Activated CD4-positive, CD25-positive, alpha-beta regulatory T cell treated with anti-CD3 and anti-CD28 coated beads, Interleukin-2, amount 50 U/mL, for 24 hours (primary cell): Measurements from ENCODE around the gene SH3D19.
"Not testable (repeated sequence)": the region's sequence is repeated elsewhere in the genome, so short reads cannot be mapped to it uniquely, and the experiment has no call there.

Experiments used
- ATAC-seq, 2 donors: fragments of 150-1000 bp; cut with Tn5 transposase; one replicate each; pipeline ENCODE4 v1.10.0; 2021; ENCODE audit warnings: mild to moderate bottlenecking in 1 of 2, moderate library complexity in 1 of 2

SH3D19 gene

GRCh38 chr4:151322161-151322560 lies 3.2 kb downstream of the SH3D19 start:
- not testable (repeated sequence) for ATAC-seq

DNA sequence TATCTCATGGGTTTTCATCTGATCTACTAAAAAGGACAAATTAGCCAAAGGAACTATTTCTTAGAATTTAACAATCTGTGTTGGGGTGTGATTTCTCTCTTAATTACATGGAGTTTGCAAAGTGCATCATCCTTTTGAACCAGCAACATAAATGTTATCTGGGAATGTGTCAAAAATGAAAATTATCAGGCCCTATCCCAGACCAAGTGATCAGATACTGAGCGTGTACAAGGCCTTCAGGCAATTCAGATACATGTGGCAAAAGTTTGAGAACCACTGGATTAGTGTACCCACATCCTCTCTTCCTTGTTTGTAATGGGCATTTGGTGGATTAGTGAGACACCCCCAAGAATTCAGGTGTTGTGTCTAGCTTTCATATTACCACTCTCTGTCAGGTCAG lies 3.8 kb downstream of the SH3D19 start:
- ATAC-seq: no peak

DNA sequence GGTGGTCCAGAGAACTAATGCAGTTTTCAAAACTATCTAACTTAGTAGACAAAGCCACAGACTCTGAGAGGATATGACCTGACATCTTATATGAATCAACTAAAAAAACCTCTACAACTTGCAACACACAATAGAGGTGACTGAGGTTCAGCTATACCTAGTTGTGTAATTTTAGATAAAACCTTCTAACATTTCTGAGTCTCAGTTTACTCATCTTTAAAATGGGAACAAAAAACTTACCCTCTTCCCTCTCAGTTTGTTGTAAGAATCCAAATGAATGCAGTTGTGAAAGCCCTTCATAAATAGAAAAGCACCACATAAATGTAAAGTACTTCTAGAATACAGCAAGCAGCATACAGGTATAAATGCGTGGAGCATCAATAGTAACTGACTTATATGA lies 5.9 kb downstream of the SH3D19 start:
- ATAC-seq: no peak

- no peak for ATAC-seq
These were observed 6.9 kb downstream of the SH3D19 start for GRCh38 chr4:151318307-151319006.

DNA sequence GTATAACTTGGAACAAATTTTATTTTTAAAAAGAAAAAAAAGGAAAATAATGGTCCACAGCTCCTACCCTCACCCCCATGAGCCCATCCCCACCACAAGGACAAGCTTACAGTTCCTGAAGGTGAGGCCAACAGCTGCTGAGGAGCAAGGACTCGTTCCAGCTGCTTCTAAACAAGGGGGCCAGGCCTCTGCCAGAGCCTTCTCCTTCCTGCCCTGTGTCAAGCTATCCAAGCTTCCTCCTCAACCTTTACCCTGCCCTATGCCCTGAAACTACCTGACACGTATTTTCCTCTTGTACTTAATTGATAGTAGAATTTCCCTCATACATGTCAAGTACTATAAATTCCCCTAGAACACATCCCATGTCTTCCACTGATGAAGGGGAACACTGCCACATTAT lies 8.8 kb downstream of the SH3D19 start:
- no peak for ATAC-seq

GRCh38 chr4:151315212-151315886 lies 10.1 kb downstream of the SH3D19 start:
- no peak for ATAC-seq

- no peak for ATAC-seq
These were observed 10.9 kb downstream of the SH3D19 start for GRCh38 chr4:151314479-151314878.

DNA sequence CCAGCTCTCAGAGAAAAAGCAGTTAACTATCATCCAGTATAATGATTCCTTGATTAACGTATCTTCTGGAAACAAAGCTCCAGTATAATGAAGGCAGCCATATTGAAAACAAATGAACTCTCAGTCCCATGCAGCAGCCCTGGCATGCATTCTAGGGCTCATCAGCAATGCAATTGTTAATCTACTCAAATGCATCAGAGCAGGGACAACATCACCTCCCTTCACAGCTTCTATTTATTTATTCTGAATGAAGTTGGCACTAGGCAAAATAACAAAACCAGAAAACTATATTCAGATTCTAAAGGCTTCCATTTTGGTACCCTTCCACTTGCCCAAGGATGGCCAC lies 11.4 kb downstream of the SH3D19 start:
- no peak for ATAC-seq

GRCh38 chr4:151313306-151314009 lies 11.9 kb downstream of the SH3D19 start:
- ATAC-seq: no peak

DNA sequence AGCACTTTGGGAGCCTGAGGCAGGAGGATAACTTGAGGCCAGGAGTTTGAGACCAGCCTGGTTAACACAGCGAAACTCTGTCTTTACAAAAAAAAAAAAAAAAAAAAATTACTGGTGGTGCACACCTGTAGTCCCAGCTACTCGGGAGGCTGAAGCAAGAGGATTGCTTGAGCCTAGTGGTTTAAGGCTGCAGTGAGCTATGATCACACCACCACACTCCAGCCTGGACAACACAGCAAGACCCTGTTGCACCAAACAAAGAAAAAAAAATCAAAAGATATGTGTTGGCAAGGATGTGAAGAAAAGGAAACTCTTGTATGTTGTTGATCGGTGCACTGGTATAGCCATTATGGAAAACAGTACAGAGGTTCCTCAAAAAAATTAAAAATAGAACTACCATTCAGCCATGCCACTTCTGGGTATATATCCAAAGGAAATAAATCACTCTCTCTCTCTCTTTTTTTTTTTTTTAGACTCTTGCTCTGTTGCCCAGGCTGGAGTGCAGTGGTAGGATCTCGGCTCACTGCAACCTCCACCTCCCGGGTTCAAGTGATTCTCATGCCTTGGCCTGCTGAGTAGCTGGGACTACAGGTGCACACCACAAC lies 15.2 kb downstream of the SH3D19 start:
- no peak for ATAC-seq

- ATAC-seq: no peak
These were observed 20.6 kb downstream of the SH3D19 start for GRCh38 chr4:151304755-151305154.

DNA sequence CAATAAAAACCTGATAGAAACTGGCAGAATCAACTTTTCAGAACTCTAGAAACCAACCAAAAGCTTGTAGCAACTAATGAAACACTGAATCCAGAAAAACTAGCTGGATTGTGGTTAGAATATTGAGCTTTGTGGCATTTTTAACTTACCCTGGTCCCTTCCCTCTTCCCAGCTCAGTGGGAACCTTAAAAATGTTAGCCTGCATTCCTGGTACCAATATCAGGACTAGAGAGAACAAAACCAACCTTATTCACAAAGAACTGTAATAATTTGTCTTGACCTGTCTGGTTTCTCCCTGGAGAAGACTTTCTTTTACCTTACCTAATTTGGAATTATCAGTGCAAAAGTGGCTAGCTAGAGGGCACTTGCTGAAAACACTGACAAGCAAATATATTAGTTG lies 21.2 kb downstream of the SH3D19 start:
- ATAC-seq: no peak

- no peak for ATAC-seq
These were observed 23.0 kb downstream of the SH3D19 start for GRCh38 chr4:151302432-151302831.

DNA sequence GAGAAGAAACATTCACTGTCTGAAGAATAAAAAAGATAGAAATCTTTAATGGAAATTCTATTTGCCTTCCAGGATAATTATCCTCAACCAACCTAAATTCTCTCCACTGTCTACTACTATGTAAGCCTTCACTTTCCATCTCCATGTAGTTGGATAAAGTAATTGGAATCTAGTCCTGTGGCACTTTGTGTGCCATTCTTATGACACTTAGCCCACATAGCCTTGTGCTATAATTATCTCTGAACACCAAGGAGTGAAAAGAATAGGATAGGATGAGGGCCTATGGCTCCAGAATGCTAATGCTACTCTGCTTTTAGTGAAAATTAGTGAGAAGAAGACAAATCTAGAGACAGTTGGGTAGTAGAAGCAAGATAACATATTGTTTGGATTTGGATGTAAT lies 28.2 kb downstream of the SH3D19 start:
- ATAC-seq: no peak

GRCh38 chr4:151296227-151296626 lies 29.2 kb downstream of the SH3D19 start:
- no peak for ATAC-seq

- ATAC-seq: no peak
These were observed 30.4 kb downstream of the SH3D19 start for GRCh38 chr4:151294833-151295496.

GRCh38 chr4:151292038-151292437 lies 33.4 kb downstream of the SH3D19 start:
- ATAC-seq: no peak

DNA sequence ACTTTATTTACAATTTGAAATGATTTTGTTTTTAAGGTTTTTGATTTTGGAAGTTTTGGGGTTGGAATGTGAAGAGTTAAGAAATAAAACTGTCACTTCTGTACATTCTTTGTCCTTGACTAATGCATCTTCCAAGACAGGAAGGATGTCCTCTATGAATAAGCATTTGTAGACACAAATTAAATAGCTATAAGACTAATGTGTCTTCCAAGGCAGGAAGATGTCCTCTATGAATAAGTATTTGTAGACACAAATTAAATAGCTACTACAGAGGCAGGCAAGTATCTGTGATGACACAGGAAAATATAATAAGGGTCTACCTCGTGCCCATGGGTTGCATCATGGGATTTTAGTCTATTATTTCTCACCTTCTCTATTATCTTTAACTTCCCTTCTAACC lies 33.9 kb downstream of the SH3D19 start:
- ATAC-seq: no peak

DNA sequence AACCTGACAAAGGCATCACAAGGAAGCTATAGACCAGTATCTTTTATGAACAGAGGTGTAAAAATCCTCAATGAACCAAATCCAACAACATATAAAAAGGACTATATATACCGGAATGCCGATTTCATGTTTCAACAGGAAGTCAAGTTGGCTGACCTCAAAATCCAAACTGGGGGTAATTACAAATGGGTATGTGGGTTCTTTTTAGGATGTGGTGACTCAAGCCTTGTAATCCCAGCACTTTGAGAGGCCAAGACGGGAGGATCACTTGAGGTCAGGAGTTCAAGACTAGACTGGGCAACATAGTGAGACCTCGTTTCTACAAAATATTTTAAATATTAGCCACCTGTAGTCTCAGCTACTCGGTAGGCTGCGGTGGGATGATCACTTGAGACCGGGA lies 38.0 kb downstream of the SH3D19 start:
- ATAC-seq: no peak

- ATAC-seq: no peak
These were observed 40.7 kb downstream of the SH3D19 start for GRCh38 chr4:151284534-151285245.

DNA sequence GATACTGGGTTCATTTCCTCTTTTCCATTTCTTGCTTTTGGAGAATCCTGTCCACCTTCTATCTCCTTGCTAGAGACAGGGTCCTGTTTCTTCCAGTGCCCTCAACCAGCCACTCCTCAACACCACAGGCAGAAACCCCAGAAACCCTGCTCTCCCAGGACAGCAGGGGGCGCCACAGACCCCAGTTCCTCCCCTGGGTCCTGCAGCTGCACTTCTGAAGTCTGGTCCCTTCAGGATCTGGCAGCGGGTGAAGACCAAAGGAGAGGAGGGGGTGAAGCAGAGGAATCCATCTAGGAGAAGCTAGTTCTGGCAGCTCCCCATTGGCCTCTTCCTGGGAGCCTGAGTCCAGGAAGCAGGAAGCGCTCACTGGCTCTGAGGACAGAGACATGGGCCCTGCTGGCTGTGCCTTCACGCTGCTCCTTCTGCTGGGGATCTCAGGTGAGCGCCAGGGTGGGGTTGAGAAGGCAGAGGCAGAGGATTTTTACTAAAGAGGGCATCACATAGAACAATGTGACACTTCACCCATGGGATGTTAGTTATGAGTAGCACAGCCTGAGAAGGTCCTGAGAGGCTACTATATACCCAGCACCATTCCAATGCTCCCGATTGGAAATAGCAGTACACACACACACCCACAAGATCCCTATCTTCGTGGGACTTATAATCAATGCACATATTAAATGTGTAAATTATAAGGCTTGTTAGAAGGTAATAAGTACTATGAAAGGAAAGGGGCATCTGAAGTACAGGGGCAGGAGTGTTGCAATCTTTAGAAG lies 48.4 kb downstream of the SH3D19 start, which contains the start of gene PRSS48:
TSS of gene PRSS48 (plus strand) at position 375 of the 776 bp plus-strand sequence. CDS start at position 387, 12 bp downstream.
- ATAC-seq: no peak
